Spinal cord (tissue), 10 donors: ENCODE data around the gene FRMD4A. TPM values are rescaled to one million over a fixed set of nuclear protein-coding genes. Genes with fewer than 3 reads are reported as not detected.
A peak's percentile ranks its signal among the peaks of the same experiment; 100 is the strongest.

Experiments used
- DNase-seq, 6 donors: peaks; one replicate each; pipeline versions ENCODE4 v3.0.0 to v3.0.0-alpha.2; 2013 to 2015; ENCODE audit warnings: low spot score in 6 of 6, low read depth in 4 of 6
- H3K27ac ChIP-seq: one replicate; pipeline ENCODE4 v1.5.1; 2013; ENCODE audit warnings: low read depth, low read length, control low read depth
- H3K27me3 ChIP-seq: one replicate; pipeline ENCODE4 v1.6.1; 2013; ENCODE audit warnings: low read length; ENCODE audit not compliant: control insufficient read depth, insufficient read depth
- H3K36me3 ChIP-seq: one replicate; pipeline ENCODE4 v1.6.1; 2013; ENCODE audit warnings: low read length; ENCODE audit not compliant: control insufficient read depth, insufficient read depth
- H3K4me1 ChIP-seq: one replicate; pipeline ENCODE4 v1.6.1; 2013; ENCODE audit warnings: low read length; ENCODE audit not compliant: control insufficient read depth, insufficient read depth
- H3K4me3 ChIP-seq: one replicate; pipeline ENCODE4 v1.5.1; 2013; ENCODE audit warnings: low read depth, low read length, control low read depth
- H3K9me3 ChIP-seq: one replicate; pipeline ENCODE4 v1.6.1; 2013; ENCODE audit warnings: low read length; ENCODE audit not compliant: control insufficient read depth, insufficient read depth
- WGBS: methylation state at CpG from one replicate; pipeline ENCODE4 v1.1.5; 2013; ENCODE audit warnings: missing lambda C conversion rate; ENCODE audit not compliant: insufficient coverage; 5-methylcytosine and 5-hydroxymethylcytosine counted together
- polyA plus RNA-seq, 2 donors: library from polyadenylated mRNA; unstranded; fragments of 120-200 nt; gene quantifications; one replicate each; pipeline ENCODE4 v1.2.1, GENCODE V29; 2013; ENCODE audit not compliant: insufficient read length in 2 of 2
- total RNA-seq, 2 donors: library from RNA; depleted of rRNA in 1 of 2; stranded (reverse); fragments of 120-200 nt in 1 of 2; fragments of >200 nt in 1 of 2; gene quantifications; one replicate each; pipeline versions ENCODE4 v1.2.3 to v1.2.4, GENCODE V29; 2013 to 2014
- donor health status: healthy.

FRMD4A gene
- total and polyA plus RNA-seq, 4 donors: 75.4 to 97.8 (median 91.8) TPM

- Histone ChIP-seq H3K4me3 (no peak overlapping the region), H3K4me1 (peaks cover 7% of the 10 kb centered on the region), H3K36me3 (peaks cover 5% of the 10 kb centered on the region), H3K27me3 (no peaks in the 10 kb centered on the region), H3K9me3 (no peaks in the 10 kb centered on the region), H3K27ac (no peak overlapping the region)
- 85% methylated on average over 5 of the region's 5 CpGs for WGBS
- no peak for DNase-seq
Measured at GRCh38 chr10:13998163-13998835, 332.4 kb downstream of the FRMD4A start.

GRCh38 chr10:13997650-13998049 lies 333.1 kb downstream of the FRMD4A start:
- WGBS: 100% methylated on average over 1 of the region's 2 CpGs
- H3K4me1 ChIP-seq: peaks cover 8% of the 10 kb centered on the region
- no peaks in the 10 kb centered on the region for H3K36me3 ChIP-seq
- no peaks in the 10 kb centered on the region for H3K9me3 ChIP-seq
- no peaks in the 10 kb centered on the region for H3K27me3 ChIP-seq
- H3K4me3 ChIP-seq: no peak overlapping the region
- H3K27ac ChIP-seq: no peak overlapping the region
- DNase-seq: no peak

GRCh38 chr10:13994932-13995331 lies 335.8 kb downstream of the FRMD4A start:
- peaks cover 20% of the 10 kb centered on the region for H3K4me1 ChIP-seq
- no peak for DNase-seq
- no peak overlapping the region for H3K27ac ChIP-seq
- no peaks in the 10 kb centered on the region for H3K36me3 ChIP-seq
- no peak overlapping the region for H3K4me3 ChIP-seq
- WGBS: no CpG with 5 or more reads among the region's 5 CpGs
- no peaks in the 10 kb centered on the region for H3K27me3 ChIP-seq
- H3K9me3 ChIP-seq: no peaks in the 10 kb centered on the region

- H3K4me1 ChIP-seq: peaks cover 20% of the 10 kb centered on the region
- no peak overlapping the region for H3K27ac ChIP-seq
- DNase-seq: no peak
- no peaks in the 10 kb centered on the region for H3K36me3 ChIP-seq
- no peaks in the 10 kb centered on the region for H3K27me3 ChIP-seq
- H3K9me3 ChIP-seq: no peaks in the 10 kb centered on the region
- H3K4me3 ChIP-seq: no peak overlapping the region
- WGBS: no CpG with 5 or more reads among the region's 3 CpGs
Measured at GRCh38 chr10:13993673-13994089, 337.0 kb downstream of the FRMD4A start.

- Histone ChIP-seq H3K4me3 (no peak overlapping the region), H3K27me3 (no peaks in the 10 kb centered on the region), H3K9me3 (no peaks in the 10 kb centered on the region), H3K4me1 (peaks cover 20% of the 10 kb centered on the region), H3K27ac (peak overlapping the region; percentile 30), H3K36me3 (no peaks in the 10 kb centered on the region)
- DNase-seq: peak in 2 of 6 donors; percentile 51 to 69
- WGBS: no CpG with 5 or more reads among the region's 2 CpGs
Measured at GRCh38 chr10:13993169-13993568, 337.6 kb downstream of the FRMD4A start.

GRCh38 chr10:13991353-13991752 lies 339.4 kb downstream of the FRMD4A start:
- H3K4me3 ChIP-seq: no peak overlapping the region
- no CpG with 5 or more reads among the region's 5 CpGs for WGBS
- H3K9me3 ChIP-seq: peaks cover 1% of the 10 kb centered on the region
- peaks cover 20% of the 10 kb centered on the region for H3K4me1 ChIP-seq
- no peaks in the 10 kb centered on the region for H3K27me3 ChIP-seq
- peak overlapping the region; percentile 78 for H3K27ac ChIP-seq
- no peaks in the 10 kb centered on the region for H3K36me3 ChIP-seq
- no peak for DNase-seq

- DNase-seq: peak in 2 of 6 donors; percentile 66 to 79
Measured at GRCh38 chr10:13990946-13991345, 339.8 kb downstream of the FRMD4A start.

GRCh38 chr10:13990392-13990805 lies 340.3 kb downstream of the FRMD4A start:
- 51% methylated on average over 11 of the region's 12 CpGs for WGBS
- H3K36me3 ChIP-seq: no peaks in the 10 kb centered on the region
- DNase-seq: peak in 1 of 6 donors; percentile 63
- H3K4me3 ChIP-seq: no peak overlapping the region
- peaks cover 1% of the 10 kb centered on the region for H3K9me3 ChIP-seq
- peak overlapping the region; percentile 78 for H3K27ac ChIP-seq
- peaks cover 23% of the 10 kb centered on the region for H3K4me1 ChIP-seq
- no peaks in the 10 kb centered on the region for H3K27me3 ChIP-seq

More at GRCh38 chr10:13990946-13991345, 339.8 kb downstream of the FRMD4A start:
- no peaks in the 10 kb centered on the region for H3K27me3 ChIP-seq
- peaks cover 20% of the 10 kb centered on the region for H3K4me1 ChIP-seq
- no peak overlapping the region for H3K4me3 ChIP-seq
- peaks cover 1% of the 10 kb centered on the region for H3K9me3 ChIP-seq
- no peaks in the 10 kb centered on the region for H3K36me3 ChIP-seq
- peak overlapping the region; percentile 78 for H3K27ac ChIP-seq
- WGBS: 18% methylated on average over 7 of the region's 7 CpGs

GRCh38 chr10:13989616-13990015 lies 341.1 kb downstream of the FRMD4A start:
- Histone ChIP-seq H3K4me3 (no peak overlapping the region), H3K36me3 (peaks cover 3% of the 10 kb centered on the region), H3K9me3 (peaks cover 1% of the 10 kb centered on the region), H3K27ac (peak overlapping the region; percentile 78), H3K27me3 (no peaks in the 10 kb centered on the region), H3K4me1 (peaks cover 29% of the 10 kb centered on the region)
- DNase-seq: no peak
- 100% methylated on average over 2 of the region's 2 CpGs for WGBS

- Histone ChIP-seq H3K4me3 (no peak overlapping the region), H3K9me3 (peaks cover 1% of the 10 kb centered on the region), H3K36me3 (peaks cover 3% of the 10 kb centered on the region), H3K4me1 (peaks cover 27% of the 10 kb centered on the region), H3K27me3 (no peaks in the 10 kb centered on the region), H3K27ac (peak overlapping the region; percentile 10)
- whole genome bisulfite sequencing: 34% methylated on average over 5 of the region's 9 CpGs
- DNase-seq: no peak
Measured at GRCh38 chr10:13987446-13987845, 343.3 kb downstream of the FRMD4A start.
